HG03354 (cell line): ENCODE data around the gene DDX4.
"Not testable (repeated sequence)": the region's sequence is repeated elsewhere in the genome, so short reads cannot be mapped to it uniquely, and the experiment has no call there.

ENCODE experiments used
- ATAC-seq: cut with Tn5 transposase; IDR thresholded peaks from one replicate; pipeline ENCODE4 v1.9.1; 2021; ENCODE audit warnings: mild to moderate bottlenecking; ENCODE audit not compliant: unreplicated experiment, poor library complexity, severe bottlenecking

Gene DDX4

GRCh38 chr5:55737793-55738192, at the start of gene DDX4:
Gene DDX4, plus strand, starts transcription at chr5:55738061. Its CDS starts 903 bp downstream, at chr5:55738964.
- no peak for ATAC-seq

DNA sequence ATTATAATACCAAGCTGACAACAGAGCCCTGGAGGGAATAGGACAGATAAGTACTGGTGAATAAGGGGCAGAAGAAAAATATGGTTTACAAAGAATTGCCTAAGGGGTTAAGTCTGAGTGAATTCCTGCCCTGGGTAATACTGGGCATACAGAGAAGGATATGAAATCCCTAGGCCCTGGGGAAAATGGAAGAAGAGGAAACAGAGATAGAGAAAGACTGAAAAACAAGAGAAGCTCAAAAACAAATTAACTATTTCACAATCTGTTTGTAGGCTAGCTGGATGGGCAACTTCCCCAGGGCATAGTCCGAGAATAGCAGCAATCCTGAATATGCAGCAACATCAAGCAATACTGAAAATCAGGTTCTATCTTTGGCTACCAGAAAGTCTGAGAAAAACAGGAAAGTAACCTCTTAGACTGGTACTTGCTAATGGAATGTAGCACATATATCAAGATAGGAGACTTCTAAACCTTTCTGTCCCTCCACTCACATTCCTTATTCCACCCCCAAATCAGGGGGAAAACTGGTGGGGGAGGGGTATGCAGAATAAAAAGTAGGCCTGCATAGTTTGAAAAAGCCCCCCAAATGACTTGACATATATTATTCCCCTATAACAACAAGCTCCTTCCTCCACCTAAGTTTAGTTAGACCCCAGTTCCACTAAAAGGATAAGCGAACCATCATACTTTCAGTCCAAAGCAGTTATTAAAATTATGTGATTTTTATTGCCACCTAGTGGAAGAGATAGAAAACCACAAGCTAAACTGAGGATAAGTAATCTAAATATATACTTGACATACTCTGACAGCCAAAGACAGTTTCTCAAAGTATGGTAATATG, 46.4 kb upstream of the DDX4 start:
- no peak for ATAC-seq

GRCh38 chr5:55692106-55692417, 45.8 kb upstream of the DDX4 start:
- ATAC-seq, result no peak

DNA sequence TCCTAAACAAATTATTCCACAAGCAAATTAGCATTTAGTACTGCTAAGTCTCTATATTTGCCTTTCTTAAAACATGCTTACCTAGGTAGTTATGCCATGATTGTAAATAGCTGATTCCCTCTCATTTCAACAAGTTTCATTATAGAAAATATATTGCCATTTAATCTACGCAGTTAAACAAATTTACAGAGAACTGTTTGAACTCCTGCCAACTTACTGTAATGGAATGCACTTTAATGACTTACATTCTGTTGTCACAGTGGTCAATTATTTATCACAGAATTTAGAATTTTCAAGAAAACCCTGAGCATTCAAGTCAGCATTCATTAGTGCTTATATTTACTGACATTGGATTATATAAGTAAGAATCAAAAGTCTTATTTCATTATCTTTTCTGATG, 45.4 kb upstream of the DDX4 start:
- no peak for ATAC-seq

- no peak for ATAC-seq
Measured at GRCh38 chr5:55694152-55694830, 43.6 kb upstream of the DDX4 start.

DNA sequence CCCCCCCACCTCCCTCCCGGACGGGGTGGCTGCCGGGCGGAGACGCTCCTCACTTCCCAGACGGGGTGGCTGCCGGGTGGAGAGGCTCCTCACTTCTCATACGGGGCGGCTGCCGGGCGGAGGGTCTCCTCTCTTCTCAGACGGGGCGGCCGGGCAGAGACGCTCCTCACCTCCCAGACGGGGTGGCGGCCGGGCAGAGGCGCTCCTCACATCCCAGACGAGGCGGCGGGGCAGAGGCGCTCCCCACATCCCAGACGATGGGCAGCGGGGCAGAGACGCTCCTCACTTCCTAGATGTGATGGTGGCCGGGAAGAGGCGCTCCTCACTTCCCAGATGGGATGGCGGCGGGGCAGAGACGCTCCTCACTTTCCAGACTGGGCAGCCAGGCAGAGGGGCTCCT, 41.2 kb upstream of the DDX4 start:
- ATAC-seq, result not testable (repeated sequence)

DNA sequence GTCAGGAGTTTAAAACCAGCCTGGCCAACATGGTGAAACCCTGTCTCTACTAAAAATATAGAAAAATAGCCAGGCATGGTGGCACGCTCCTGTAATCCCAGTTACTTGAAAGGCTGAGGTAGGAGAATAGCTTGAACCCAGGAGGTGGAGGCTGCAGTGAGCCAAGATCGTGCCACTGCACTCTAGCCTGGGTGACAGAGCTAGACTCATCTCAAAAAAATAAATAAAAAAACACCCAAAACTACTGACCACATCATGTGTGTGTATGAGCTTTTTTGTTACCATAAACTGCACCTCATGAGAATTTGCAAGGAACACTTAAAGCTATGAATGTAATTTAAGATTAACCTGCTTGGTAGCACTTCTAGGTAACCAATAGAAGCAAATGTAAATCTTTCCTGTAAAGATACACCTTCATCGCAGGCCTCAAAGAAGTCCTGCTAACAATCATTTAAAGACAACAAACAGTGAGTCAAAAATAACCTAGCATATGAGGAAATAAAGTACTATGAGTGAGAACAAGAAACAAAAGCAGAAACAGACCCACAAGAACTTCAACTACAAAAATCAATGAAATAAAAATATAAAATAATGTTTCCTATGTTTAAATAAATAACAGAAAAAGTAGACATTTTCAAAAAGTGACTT, 38.7 kb upstream of the DDX4 start:
- ATAC-seq, result peak; percentile 65

GRCh38 chr5:55700745-55701144, 37.1 kb upstream of the DDX4 start:
- ATAC-seq, result no peak

GRCh38 chr5:55701462-55702103, 36.3 kb upstream of the DDX4 start:
- ATAC-seq, result no peak

- ATAC-seq, result no peak
Measured at GRCh38 chr5:55702598-55703345, 35.1 kb upstream of the DDX4 start.

DNA sequence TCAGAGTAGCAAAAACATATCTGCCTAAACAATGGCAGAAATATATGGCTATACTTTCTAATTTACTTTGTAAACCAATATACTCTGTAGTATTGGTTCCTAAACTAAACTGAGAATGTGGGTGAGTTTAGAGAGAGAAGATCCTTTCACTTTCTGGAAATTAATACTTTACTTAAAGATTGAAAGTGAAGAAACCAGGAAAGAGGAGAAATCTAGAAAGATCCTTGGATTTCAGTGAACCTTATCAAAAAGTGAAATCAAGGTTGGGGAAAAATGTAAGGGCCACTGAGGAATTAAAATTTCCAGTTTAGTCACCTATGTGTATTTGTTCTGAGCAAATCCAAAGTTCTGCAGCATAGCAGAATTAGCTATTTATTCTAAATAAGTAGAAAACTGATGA, 31.6 kb upstream of the DDX4 start:
- ATAC-seq, result no peak

GRCh38 chr5:55708732-55709131, 29.1 kb upstream of the DDX4 start:
- no peak for ATAC-seq

DNA sequence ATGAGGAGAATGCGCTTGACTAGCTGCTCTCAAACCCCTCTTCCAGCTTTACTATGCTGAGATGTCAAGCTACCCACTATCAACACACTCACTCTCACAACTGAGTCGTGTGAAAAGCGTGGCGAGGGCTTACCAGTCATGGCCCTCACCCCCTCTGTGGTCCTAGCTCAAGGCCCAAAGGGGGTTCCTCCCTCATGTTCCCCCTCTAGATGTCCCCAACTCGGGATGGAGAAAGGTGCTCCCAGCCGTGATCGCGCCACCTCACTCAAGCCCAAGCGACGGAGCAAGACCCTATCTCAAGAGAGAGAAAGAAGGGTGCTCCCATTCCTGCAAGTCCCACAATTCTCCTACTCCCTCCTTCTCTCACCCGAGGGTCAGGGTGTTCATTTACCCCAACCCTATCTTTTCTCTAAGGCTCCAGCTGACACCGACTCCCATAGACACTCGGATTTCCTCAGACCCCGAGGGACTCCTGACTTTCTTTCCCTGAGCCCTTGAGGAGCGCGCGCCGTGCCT, 26.3 kb upstream of the DDX4 start:
- no peak for ATAC-seq

DNA sequence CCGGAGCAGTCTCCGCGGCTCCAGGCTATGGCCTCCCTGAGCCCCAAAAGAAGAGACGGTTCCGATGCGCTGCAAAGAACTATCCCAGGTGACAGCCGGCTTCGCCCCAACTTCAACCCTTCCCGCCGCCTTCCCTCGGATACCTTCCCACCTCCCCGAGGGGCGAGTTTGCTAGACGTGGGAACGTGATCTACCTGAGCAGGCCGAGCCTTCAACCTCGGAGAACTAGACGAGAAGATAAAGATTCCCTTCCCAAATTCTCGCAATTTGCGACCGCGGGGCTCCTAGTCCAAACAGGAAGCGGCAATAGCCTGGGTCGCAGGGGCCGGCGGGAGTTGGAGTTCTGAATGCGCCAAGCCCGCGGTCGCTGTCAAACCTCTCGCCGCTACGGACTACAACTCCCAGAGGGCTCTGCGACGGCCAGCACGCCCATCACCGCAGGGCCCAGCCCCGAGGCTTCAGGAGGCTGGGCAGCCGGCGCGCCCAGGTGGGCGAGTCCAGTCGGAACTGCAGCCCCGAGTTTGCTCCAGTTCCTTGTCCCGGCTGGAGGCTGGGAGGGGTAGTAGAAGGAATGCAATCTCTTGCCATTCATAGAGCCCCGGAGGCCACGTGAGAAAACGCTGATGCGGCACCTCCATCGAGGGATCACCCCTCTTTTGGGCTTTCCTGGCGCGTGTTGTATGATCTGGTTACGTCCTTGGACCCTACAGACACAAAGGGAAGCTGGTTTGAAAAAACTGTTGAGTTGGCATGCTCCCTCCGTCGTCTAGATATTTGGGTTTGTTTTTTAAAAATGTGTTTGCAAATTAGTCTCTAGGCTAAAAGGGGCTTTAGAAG, 25.6 kb upstream of the DDX4 start, which contains the start of gene SLC38A9:
Gene SLC38A9, minus strand, starts transcription at position 302 of the 837 bp plus-strand sequence. CDS start 14,366 bp downstream, outside the sequence.
- ATAC-seq, result peak; percentile 100

DNA sequence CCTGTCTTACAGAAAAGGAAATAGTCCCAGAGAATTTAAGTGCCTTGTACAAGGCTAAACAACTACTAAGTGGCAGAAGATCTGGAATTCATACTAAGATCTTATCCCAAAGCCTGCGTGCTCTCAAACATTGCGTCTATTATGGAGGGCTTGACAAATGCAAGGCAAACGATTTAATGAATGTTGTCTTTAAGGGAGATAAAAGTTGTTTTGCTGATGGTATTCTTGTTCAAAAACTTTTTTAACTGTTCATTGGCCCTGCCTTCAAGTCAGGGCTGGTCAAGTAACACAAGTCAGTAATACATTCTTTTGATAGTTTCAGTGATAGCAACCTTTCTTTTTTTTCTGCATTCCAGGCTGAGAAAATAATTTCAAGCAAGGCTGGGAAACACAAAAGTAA, 24.0 kb upstream of the DDX4 start:
- ATAC-seq, result no peak

DNA sequence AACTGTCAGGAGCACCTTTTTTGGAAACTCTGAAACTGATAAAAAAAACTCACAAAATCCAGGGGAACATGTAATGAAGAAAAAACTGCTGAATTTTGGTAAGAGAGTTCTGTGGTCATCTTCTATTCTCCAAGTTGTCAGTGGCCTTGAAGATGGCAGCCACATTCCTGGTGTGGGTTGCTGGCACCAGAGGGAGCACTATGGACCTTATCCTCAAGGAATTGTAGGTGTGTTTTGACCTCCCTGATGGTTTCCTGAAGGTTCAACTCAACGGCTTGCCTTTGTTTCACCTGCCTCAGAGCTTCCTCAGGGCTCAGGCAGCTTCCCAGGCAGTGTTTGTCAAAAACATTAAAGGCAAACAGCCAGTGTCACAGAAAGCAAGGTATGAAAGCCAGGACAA, 23.5 kb upstream of the DDX4 start:
- ATAC-seq, result no peak

DNA sequence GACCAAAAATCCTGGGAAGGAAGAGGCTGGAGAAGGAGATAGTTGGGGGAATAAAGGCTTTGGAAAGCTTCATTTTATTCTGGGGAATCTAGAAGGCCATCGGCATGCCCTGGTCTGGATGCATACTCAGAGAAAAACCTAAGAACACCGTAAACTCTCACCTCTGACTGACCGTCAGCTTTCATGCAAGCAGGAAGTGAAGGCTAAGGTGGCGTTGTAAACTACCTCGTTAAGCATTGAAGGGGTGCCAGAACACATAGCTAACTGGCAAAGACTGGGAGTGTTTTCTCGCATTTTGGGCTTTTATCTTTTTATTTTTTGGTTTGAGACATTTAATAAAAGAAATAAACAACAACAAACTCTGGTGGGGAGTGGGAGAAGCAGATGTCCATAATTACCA, 23.1 kb upstream of the DDX4 start:
- no peak for ATAC-seq

GRCh38 chr5:55715519-55716078, 22.3 kb upstream of the DDX4 start:
- ATAC-seq, result no peak
